ENCODE results near the gene PPP2R3A.

PPP2R3A gene

GRCh38 chr3:136192831-136193230, 227.3 kb downstream of the PPP2R3A start:
- TF ChIP-seq MYC (IDR thresholded peaks at IDR 0.05; ENCODE audit: low read depth, low read length) (no peak), CTCF (IDR thresholded peaks at IDR 0.05; ENCODE audit: low read depth, low read length) (no peak), MAX (IDR thresholded peaks at IDR 0.05; ENCODE audit: low read depth, low read length) (no peak), POLR2A (IDR thresholded peaks at IDR 0.05; ENCODE audit: extremely low read depth, insufficient read length) (no peak)
- peak overlapping the region; percentile 99 for H3K4me3 ChIP-seq (ENCODE audit: low read depth, low read length)
- DNase-seq (ENCODE audit: low read depth), result no peak

GRCh38 chr3:136193278-136194054, 227.9 kb downstream of the PPP2R3A start:
- peak overlapping the region; percentile 99 for H3K4me3 ChIP-seq (ENCODE audit: low read depth, low read length)
- DNase-seq (ENCODE audit: low read depth), result peak; percentile 67

GRCh38 chr3:136194409-136195257, 229.1 kb downstream of the PPP2R3A start:
- DNase-seq (ENCODE audit: low read depth), result peak; percentile 86
- TF ChIP-seq POLR2A (IDR thresholded peaks at IDR 0.05; ENCODE audit: extremely low read depth, insufficient read length), result no peak
- TF ChIP-seq MAX (IDR thresholded peaks at IDR 0.05; ENCODE audit: low read depth, low read length), result peak; percentile 90
- no peak for TF ChIP-seq CTCF (IDR thresholded peaks at IDR 0.05; ENCODE audit: low read depth, low read length)
- TF ChIP-seq MYC (IDR thresholded peaks at IDR 0.05; ENCODE audit: low read depth, low read length), result peak; percentile 86
- peak overlapping the region; percentile 99 for H3K4me3 ChIP-seq (ENCODE audit: low read depth, low read length)

More at GRCh38 chr3:136193278-136194054, 227.9 kb downstream of the PPP2R3A start:
- TF ChIP-seq MAX (IDR thresholded peaks at IDR 0.05; ENCODE audit: low read depth, low read length) (no peak), CTCF (IDR thresholded peaks at IDR 0.05; ENCODE audit: low read depth, low read length) (no peak), POLR2A (IDR thresholded peaks at IDR 0.05; ENCODE audit: extremely low read depth, insufficient read length) (no peak), MYC (IDR thresholded peaks at IDR 0.05; ENCODE audit: low read depth, low read length) (no peak)

GRCh38 chr3:136195258-136196063, 229.9 kb downstream of the PPP2R3A start:
- TF ChIP-seq MAX (IDR thresholded peaks at IDR 0.05; ENCODE audit: low read depth, low read length) (no peak), POLR2A (IDR thresholded peaks at IDR 0.05; ENCODE audit: extremely low read depth, insufficient read length) (no peak), CTCF (IDR thresholded peaks at IDR 0.05; ENCODE audit: low read depth, low read length) (no peak), MYC (IDR thresholded peaks at IDR 0.05; ENCODE audit: low read depth, low read length) (no peak)
- DNase-seq (ENCODE audit: low read depth), result peak; percentile 86
- H3K4me3 ChIP-seq (ENCODE audit: low read depth, low read length), result peak overlapping the region; percentile 99

- TF ChIP-seq MYC (IDR thresholded peaks at IDR 0.05; ENCODE audit: low read depth, low read length), result 0 out of 2 replicates have a peak, but pooled peaks have one; percentile 26
- peak; percentile 71 for TF ChIP-seq POLR2A (IDR thresholded peaks at IDR 0.05; ENCODE audit: extremely low read depth, insufficient read length)
- no peak for TF ChIP-seq CTCF (IDR thresholded peaks at IDR 0.05; ENCODE audit: low read depth, low read length)
- no peak for TF ChIP-seq MAX (IDR thresholded peaks at IDR 0.05; ENCODE audit: low read depth, low read length)
- no peak for DNase-seq (ENCODE audit: low read depth)
- peak within 1 kb of the TSS; percentile 99 for H3K4me3 ChIP-seq (ENCODE audit: low read depth, low read length)
Observed at GRCh38 chr3:136196064-136196400, 230.5 kb downstream of the PPP2R3A start, which contains the start of gene MSL2. Gene MSL2, minus strand, starts transcription at chr3:136196335. Its CDS starts 1,222 bp downstream, at chr3:136195113.
